Measurements from ENCODE around the gene CUL1.

The CUL1 gene

DNA sequence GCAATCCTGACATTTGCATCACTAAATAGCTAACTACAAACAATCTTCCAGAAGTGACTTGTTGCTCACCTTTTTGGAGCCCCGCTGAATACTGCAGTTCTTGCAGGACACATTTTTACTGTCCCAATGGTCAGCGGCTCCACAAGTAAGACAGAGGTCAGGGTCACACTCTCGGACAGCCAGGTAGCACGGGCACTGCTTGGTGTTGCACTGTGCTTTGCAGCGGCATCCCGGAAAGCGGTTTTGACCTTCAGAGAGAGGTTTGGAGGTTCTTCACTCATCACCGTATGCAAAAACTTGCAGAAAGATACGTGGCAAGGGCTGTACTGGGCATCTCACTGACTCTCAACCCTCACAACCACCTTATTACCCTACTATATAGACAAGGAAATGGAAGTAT is 115.2 kb downstream of the CUL1 start:
- H3K9me3 ChIP-seq = no peaks in the 10 kb centered on the region
- intact Hi-C loops (cut with DNase I; ENCODE audit: low total_unique reads) = no loop called here
- TF ChIP-seq, protein P1, sequence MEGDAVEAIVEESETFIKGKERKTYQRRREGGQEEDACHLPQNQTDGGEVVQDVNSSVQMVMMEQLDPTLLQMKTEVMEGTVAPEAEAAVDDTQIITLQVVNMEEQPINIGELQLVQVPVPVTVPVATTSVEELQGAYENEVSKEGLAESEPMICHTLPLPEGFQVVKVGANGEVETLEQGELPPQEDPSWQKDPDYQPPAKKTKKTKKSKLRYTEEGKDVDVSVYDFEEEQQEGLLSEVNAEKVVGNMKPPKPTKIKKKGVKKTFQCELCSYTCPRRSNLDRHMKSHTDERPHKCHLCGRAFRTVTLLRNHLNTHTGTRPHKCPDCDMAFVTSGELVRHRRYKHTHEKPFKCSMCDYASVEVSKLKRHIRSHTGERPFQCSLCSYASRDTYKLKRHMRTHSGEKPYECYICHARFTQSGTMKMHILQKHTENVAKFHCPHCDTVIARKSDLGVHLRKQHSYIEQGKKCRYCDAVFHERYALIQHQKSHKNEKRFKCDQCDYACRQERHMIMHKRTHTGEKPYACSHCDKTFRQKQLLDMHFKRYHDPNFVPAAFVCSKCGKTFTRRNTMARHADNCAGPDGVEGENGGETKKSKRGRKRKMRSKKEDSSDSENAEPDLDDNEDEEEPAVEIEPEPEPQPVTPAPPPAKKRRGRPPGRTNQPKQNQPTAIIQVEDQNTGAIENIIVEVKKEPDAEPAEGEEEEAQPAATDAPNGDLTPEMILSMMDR (IDR thresholded peaks at IDR 0.05) = no peak
- H3K27me3 ChIP-seq = no peaks in the 10 kb centered on the region
- H3K27ac ChIP-seq = no peak overlapping the region
- no peak for DNase-seq
- peaks cover 0 to 8% (median 0%) of the 10 kb centered on the region in 4 donors for H3K4me1 ChIP-seq
- H3K4me3 ChIP-seq = no peak overlapping the region
- H3K36me3 ChIP-seq = no peaks in the 10 kb centered on the region

DNA sequence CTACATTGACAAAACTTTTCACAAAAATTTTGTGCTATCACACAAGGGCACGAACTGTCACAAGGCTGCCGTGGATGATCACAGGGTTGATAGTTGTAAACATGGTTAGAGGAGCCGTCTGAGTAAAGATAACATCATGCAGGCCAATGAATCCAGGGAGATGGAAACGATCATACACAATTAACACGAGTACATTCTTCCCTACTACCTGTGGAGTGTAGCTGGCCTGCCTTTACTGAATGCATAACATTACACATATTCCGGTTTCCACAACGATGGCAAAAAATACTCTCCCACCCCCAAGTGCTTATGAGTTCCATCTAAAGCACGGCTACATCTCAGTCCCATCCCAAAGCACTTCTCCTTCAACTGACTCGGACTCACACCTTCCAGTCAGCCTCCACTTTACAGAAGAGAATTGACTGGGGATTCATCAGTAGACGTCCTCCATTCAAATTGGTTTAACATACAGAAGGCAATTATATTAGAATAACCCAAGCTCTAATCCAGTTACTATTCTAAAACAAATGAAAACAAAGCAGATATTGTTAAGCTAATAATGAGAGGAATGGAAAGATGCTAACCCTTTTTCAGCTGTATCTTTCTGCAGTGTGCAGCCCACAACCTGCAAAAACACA is 116.3 kb downstream of the CUL1 start:
- TF ChIP-seq, protein P1 (IDR thresholded peaks at IDR 0.05) = no peak
- Histone ChIP-seq H3K4me1 (peaks cover 0 to 8% (median 0%) of the 10 kb centered on the region in 4 donors), H3K9me3 (no peaks in the 10 kb centered on the region), H3K27ac (no peak overlapping the region), H3K36me3 (no peaks in the 10 kb centered on the region), H3K27me3 (no peaks in the 10 kb centered on the region), H3K4me3 (no peak overlapping the region)
- intact Hi-C loops (cut with DNase I; ENCODE audit: low total_unique reads) = no loop called here
- no peak for DNase-seq

DNA sequence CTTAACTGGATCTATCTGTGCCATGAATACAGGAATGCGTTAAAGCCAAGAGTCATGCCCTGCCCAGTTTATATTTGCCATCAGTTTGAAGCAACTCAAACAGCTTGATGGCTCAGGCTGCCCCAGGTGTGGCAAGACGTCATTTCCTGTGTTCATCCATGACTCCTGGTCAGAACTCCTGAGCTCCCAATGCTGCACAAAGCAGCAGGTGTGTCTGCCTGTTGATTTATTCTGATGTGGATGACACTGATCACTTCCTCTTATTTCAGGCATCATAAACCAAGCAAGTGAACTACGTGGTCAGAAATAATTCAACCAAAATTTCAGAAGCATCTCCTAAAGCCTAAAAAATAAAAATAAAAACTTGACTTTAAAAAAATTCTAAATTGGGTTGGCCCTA is 116.9 kb downstream of the CUL1 start:
- H3K4me1 ChIP-seq = peaks cover 0 to 8% (median 0%) of the 10 kb centered on the region in 4 donors
- TF ChIP-seq, protein P1 (IDR thresholded peaks at IDR 0.05) = no peak
- no peak overlapping the region for H3K27ac ChIP-seq
- H3K27me3 ChIP-seq = no peaks in the 10 kb centered on the region
- H3K36me3 ChIP-seq = no peaks in the 10 kb centered on the region
- no peak overlapping the region for H3K4me3 ChIP-seq
- intact Hi-C loops (cut with DNase I; ENCODE audit: low total_unique reads) = no loop called here
- no peaks in the 10 kb centered on the region for H3K9me3 ChIP-seq
- no peak for DNase-seq

DNA sequence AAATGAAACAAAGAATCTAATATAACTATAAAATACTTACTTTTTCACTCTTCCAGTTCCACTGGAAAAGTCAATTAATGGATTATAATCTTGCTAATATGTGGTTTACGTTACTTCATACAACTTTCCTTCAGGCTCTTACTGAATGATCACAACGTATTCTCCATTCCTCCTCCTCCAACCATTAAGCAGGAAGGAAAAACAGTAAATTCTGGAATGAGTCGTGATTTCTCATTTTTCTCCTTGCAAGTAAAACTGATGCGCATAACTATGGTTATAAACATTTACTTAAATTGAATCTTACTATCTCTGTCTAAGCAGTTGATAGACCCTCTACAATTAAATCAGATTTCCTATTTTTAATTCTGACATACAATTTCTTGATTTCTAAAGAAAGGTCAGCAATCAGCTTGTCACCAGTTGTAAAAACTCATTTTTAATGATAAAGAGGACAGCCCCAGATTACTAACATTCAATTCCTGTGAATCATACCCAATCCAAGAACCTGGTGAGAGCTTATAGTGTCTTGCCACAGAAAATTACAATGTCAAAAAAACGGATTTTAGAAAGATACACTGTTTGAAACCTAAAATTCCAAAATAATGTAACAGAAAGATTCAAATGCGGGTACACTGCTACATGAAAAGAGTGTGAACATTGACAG is 121.1 kb downstream of the CUL1 start:
- no peak overlapping the region for H3K27ac ChIP-seq
- no peaks in the 10 kb centered on the region for H3K36me3 ChIP-seq
- no peaks in the 10 kb centered on the region for H3K27me3 ChIP-seq
- peaks cover 0 to 8% (median 0%) of the 10 kb centered on the region in 4 donors for H3K4me1 ChIP-seq
- DNase-seq = no peak
- no peaks in the 10 kb centered on the region for H3K9me3 ChIP-seq
- H3K4me3 ChIP-seq = no peak overlapping the region
- intact Hi-C loops (cut with DNase I; ENCODE audit: low total_unique reads) = no loop called here
- TF ChIP-seq, protein P1 (IDR thresholded peaks at IDR 0.05) = no peak

DNA sequence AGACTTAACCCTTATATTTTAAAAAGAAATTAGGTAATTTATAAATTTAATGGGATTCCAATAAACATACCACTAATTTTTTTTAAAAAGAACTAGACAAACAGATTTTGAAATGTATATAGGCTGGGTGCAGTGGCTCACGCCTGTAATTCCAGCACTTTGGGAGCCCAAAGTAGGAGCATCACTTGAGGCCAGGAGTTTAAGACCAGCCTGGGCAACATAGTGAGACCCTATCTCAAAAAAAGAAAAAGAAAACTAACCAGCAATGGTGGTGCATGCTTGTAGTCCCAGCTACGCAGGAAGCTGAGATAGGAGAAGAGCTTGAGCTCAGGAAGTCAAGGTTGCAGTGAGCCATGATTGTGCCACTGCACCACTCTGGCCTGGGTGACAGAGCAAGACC is 122.7 kb downstream of the CUL1 start:
- Histone ChIP-seq H3K4me3 (no peak overlapping the region), H3K36me3 (no peaks in the 10 kb centered on the region), H3K27me3 (no peaks in the 10 kb centered on the region), H3K9me3 (no peaks in the 10 kb centered on the region), H3K4me1 (peaks cover 0 to 4% (median 0%) of the 10 kb centered on the region in 4 donors), H3K27ac (no peak overlapping the region)
- TF ChIP-seq, protein P1 (IDR thresholded peaks at IDR 0.05) = no peak
- intact Hi-C loops (cut with DNase I; ENCODE audit: low total_unique reads) = no loop called here
- DNase-seq = no peak
